Endodermal cell (in vitro differentiated cells): Measurements from ENCODE around the gene UBE2I. TPM values are rescaled to one million over a fixed set of nuclear protein-coding genes. Genes with fewer than 3 reads are reported as not detected.

ENCODE experiments used
- DNase-seq: peaks from one replicate; pipeline ENCODE4 v3.0.0-alpha.2; 2017
- H3K27ac ChIP-seq: 2 replicates; pipeline ENCODE4 v1.5.1; 2013; ENCODE audit warnings: mild to moderate bottlenecking, low read depth, low read length, moderate library complexity
- H3K27me3 ChIP-seq: 2 replicates; pipeline ENCODE4 v1.6.1; 2013; ENCODE audit warnings: mild to moderate bottlenecking, low read length, moderate library complexity; ENCODE audit not compliant: insufficient read depth, control insufficient read depth, poor library complexity, severe bottlenecking
- H3K36me3 ChIP-seq: 2 replicates; pipeline ENCODE4 v1.7.0; 2013; ENCODE audit warnings: mild to moderate bottlenecking, low read length, moderate library complexity; ENCODE audit not compliant: control insufficient read depth, insufficient read depth
- H3K4me1 ChIP-seq: one replicate; pipeline ENCODE4 v1.7.0; 2013; ENCODE audit warnings: low read length; ENCODE audit not compliant: control insufficient read depth, insufficient read depth
- H3K4me3 ChIP-seq: 2 replicates; pipeline ENCODE4 v1.5.1; 2013; ENCODE audit warnings: mild to moderate bottlenecking, low read length, moderate library complexity
- H3K9ac ChIP-seq: 2 replicates; pipeline ENCODE4 v1.6.1; 2013; ENCODE audit warnings: mild to moderate bottlenecking, low read length, moderate library complexity; ENCODE audit not compliant: poor library complexity, severe bottlenecking; ENCODE audit errors: extremely low read depth
- H3K9me3 ChIP-seq: 2 replicates; pipeline ENCODE4 v1.6.1; 2013; ENCODE audit warnings: mild to moderate bottlenecking, low read length, moderate library complexity; ENCODE audit not compliant: control insufficient read depth
- H3K27ac Mint-ChIP-seq: 2 replicates; pipeline ENCODE4 v1.8.0; 2020; ENCODE audit warnings: mixed read lengths
- H3K27me3 Mint-ChIP-seq: 2 replicates; pipeline ENCODE4 v1.8.0; 2021; ENCODE audit warnings: mild to moderate bottlenecking, mixed read lengths; ENCODE audit not compliant: insufficient read depth
- H3K36me3 Mint-ChIP-seq: 2 replicates; pipeline ENCODE4 v1.8.0; 2020; ENCODE audit warnings: low read depth, mixed read lengths
- H3K4me1 Mint-ChIP-seq: 2 replicates; pipeline ENCODE4 v1.8.0; 2020; ENCODE audit warnings: mixed read lengths
- H3K4me3 Mint-ChIP-seq: 2 replicates; pipeline ENCODE4 v1.8.0; 2020; ENCODE audit warnings: mild to moderate bottlenecking, moderate library complexity, mixed read lengths
- H3K9me3 Mint-ChIP-seq: 2 replicates; pipeline ENCODE4 v1.8.0; 2020; ENCODE audit warnings: mild to moderate bottlenecking, mixed read lengths
- CTCF ChIP-seq: fragments of 200-600 bp; sonication (generic); conservative IDR thresholded peaks from 2 replicates; pipeline ENCODE4 v1.5.0; 2021; ENCODE audit warnings: antibody characterized with exemption, mild to moderate bottlenecking
- WGBS, 2 experiments: methylation state at CpG; one replicate each; pipeline versions ENCODE4 v1.1.5 to v1.1.7; 2013; ENCODE audit warnings: missing lambda C conversion rate in 2 of 2, mixed read lengths in 1 of 2; ENCODE audit not compliant: insufficient coverage in 1 of 2, insufficient read length in 1 of 2; 5-methylcytosine and 5-hydroxymethylcytosine counted together
- total RNA-seq, 2 donors: library from RNA; stranded (reverse); fragmentation: NEBNext Ultra II Directional in 1 of 2; extraction: Animal tissue kit (Norgen Biotek cat#: 25700) in 1 of 2; gene quantifications; 2 replicates in 1 of 2; 3 replicates in 1 of 2; pipeline ENCODE4 v1.2.1, GENCODE V29; 2021

The UBE2I gene
- total RNA-seq, 2 donors from 2014 or later, result 250 to 294 TPM

GRCh38 chr16:1288813-1289476 lies 20.5 kb upstream of the UBE2I start:
- no peaks in the 10 kb centered on the region for H3K36me3 Mint-ChIP-seq
- no peaks in the 10 kb centered on the region for H3K9me3 Mint-ChIP-seq
- peaks cover 25% of the 10 kb centered on the region for H3K27me3 ChIP-seq
- no peaks in the 10 kb centered on the region for H3K4me1 ChIP-seq
- no peak overlapping the region for H3K9ac ChIP-seq
- peak overlapping the region; percentile 29 for H3K4me3 Mint-ChIP-seq
- 65 to 67% methylated on average over 3 to 17 of the region's 20 CpGs for WGBS, 2 experiments
- no peaks in the 10 kb centered on the region for H3K36me3 ChIP-seq
- TF ChIP-seq CTCF, result no peak
- no peak overlapping the region for H3K4me3 ChIP-seq
- H3K27me3 Mint-ChIP-seq, result peaks cover 30% of the 10 kb centered on the region
- no peak overlapping the region for H3K27ac Mint-ChIP-seq
- peak; percentile 89 for DNase-seq
- no peak overlapping the region for H3K27ac ChIP-seq
- peaks cover 2% of the 10 kb centered on the region for H3K4me1 Mint-ChIP-seq
- H3K9me3 ChIP-seq, result no peaks in the 10 kb centered on the region

- no peak overlapping the region for H3K9ac ChIP-seq
- 23 to 26% methylated on average over 8 to 16 of the region's 17 CpGs for WGBS, 2 experiments
- H3K27ac ChIP-seq, result no peak overlapping the region
- no peak overlapping the region for H3K4me3 ChIP-seq
- Mint-ChIP-seq H3K27me3 (peaks cover 30% of the 10 kb centered on the region), H3K4me1 (peaks cover 7% of the 10 kb centered on the region), H3K4me3 (peak overlapping the region; percentile 29), H3K36me3 (no peaks in the 10 kb centered on the region), H3K27ac (no peak overlapping the region), H3K9me3 (no peaks in the 10 kb centered on the region)
- H3K9me3 ChIP-seq, result no peaks in the 10 kb centered on the region
- DNase-seq, result peak; percentile 76
- peaks cover 25% of the 10 kb centered on the region for H3K27me3 ChIP-seq
- H3K4me1 ChIP-seq, result no peaks in the 10 kb centered on the region
- TF ChIP-seq CTCF, result no peak
- H3K36me3 ChIP-seq, result no peaks in the 10 kb centered on the region
Measured at GRCh38 chr16:1289477-1289866, 20.0 kb upstream of the UBE2I start.

GRCh38 chr16:1290063-1290501 lies 19.4 kb upstream of the UBE2I start:
- Histone ChIP-seq H3K27ac (no peak overlapping the region), H3K4me1 (no peaks in the 10 kb centered on the region), H3K4me3 (no peak overlapping the region), H3K27me3 (peaks cover 25% of the 10 kb centered on the region), H3K9ac (no peak overlapping the region), H3K36me3 (no peaks in the 10 kb centered on the region), H3K9me3 (no peaks in the 10 kb centered on the region)
- Mint-ChIP-seq H3K9me3 (no peaks in the 10 kb centered on the region), H3K4me1 (peaks cover 8% of the 10 kb centered on the region), H3K36me3 (no peaks in the 10 kb centered on the region), H3K4me3 (no peak overlapping the region), H3K27ac (no peak overlapping the region), H3K27me3 (peaks cover 30% of the 10 kb centered on the region)
- TF ChIP-seq CTCF, result no peak
- 35 to 50% methylated on average over 4 to 22 of the region's 22 CpGs for WGBS, 2 experiments
- DNase-seq, result peak; percentile 76
